ENCODE measurements around the gene PTGER2.

PTGER2 gene

GRCh38 chr14:52314595-52315354, 663 bp downstream of the PTGER2 start:
- no peak for DNase-seq (ENCODE audit: low read depth)
- peak overlapping the region; percentile 92 for H3K4me3 ChIP-seq (ENCODE audit: control insufficient read depth, low read depth, low read length)
- TF ChIP-seq, protein P1, sequence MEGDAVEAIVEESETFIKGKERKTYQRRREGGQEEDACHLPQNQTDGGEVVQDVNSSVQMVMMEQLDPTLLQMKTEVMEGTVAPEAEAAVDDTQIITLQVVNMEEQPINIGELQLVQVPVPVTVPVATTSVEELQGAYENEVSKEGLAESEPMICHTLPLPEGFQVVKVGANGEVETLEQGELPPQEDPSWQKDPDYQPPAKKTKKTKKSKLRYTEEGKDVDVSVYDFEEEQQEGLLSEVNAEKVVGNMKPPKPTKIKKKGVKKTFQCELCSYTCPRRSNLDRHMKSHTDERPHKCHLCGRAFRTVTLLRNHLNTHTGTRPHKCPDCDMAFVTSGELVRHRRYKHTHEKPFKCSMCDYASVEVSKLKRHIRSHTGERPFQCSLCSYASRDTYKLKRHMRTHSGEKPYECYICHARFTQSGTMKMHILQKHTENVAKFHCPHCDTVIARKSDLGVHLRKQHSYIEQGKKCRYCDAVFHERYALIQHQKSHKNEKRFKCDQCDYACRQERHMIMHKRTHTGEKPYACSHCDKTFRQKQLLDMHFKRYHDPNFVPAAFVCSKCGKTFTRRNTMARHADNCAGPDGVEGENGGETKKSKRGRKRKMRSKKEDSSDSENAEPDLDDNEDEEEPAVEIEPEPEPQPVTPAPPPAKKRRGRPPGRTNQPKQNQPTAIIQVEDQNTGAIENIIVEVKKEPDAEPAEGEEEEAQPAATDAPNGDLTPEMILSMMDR (conservative IDR thresholded peaks at IDR 0.05; ENCODE audit: control insufficient read depth, insufficient read depth, low read depth, low read length), result no peak

DNA sequence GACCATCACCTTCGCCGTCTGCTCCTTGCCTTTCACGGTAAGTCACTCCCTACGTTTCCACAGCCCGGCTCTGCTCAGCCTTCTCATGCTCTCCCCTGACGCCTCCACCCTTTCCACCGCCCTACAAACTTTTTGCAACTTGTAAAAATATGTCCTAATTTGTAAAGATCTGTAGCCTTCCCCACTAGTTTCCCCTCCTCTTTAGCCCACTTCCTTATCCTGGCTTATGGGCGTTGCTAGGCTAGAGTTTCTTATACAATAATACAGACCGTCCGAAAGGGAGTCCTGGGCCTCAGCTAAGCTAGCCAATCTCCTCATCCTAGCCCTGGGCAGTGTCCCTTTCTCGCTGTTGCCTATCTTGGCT, 1.2 kb downstream of the PTGER2 start:
- TF ChIP-seq, protein P1 (conservative IDR thresholded peaks at IDR 0.05; ENCODE audit: control insufficient read depth, insufficient read depth, low read depth, low read length), result no peak
- DNase-seq (ENCODE audit: low read depth), result peak; percentile 22
- peak overlapping the region; percentile 92 for H3K4me3 ChIP-seq (ENCODE audit: control insufficient read depth, low read depth, low read length)

DNA sequence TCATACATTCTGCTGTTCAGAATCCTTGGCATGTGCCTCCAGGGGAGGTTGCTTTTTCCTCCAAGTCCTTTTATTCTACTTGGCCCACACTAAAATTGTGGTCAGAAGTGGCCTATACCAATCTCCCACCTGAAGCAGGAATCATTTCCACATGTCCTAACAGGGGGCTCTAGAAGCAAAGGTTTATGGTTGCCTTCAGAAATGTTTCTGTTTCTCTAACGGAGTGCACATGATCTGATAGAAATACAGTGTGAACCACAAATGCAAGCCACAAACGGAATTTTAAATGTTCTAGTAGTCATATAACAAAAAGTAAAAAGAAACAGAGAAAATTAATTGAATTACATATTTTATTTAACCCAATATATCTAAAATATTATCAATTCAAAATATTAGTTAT, 4.0 kb downstream of the PTGER2 start:
- H3K4me3 ChIP-seq (ENCODE audit: control insufficient read depth, low read depth, low read length), result peak overlapping the region; percentile 92
- TF ChIP-seq, protein P1 (conservative IDR thresholded peaks at IDR 0.05; ENCODE audit: control insufficient read depth, insufficient read depth, low read depth, low read length), result no peak
- no peak for DNase-seq (ENCODE audit: low read depth)

- TF ChIP-seq, protein P1 (conservative IDR thresholded peaks at IDR 0.05; ENCODE audit: control insufficient read depth, insufficient read depth, low read depth, low read length), result no peak
- peak overlapping the region; percentile 92 for H3K4me3 ChIP-seq (ENCODE audit: control insufficient read depth, low read depth, low read length)
- peak; percentile 58 for DNase-seq (ENCODE audit: low read depth)
These were observed 4.9 kb downstream of the PTGER2 start for GRCh38 chr14:52318826-52319645.

GRCh38 chr14:52319919-52320318, 5.8 kb downstream of the PTGER2 start:
- no peak for DNase-seq (ENCODE audit: low read depth)
- TF ChIP-seq, protein P1 (conservative IDR thresholded peaks at IDR 0.05; ENCODE audit: control insufficient read depth, insufficient read depth, low read depth, low read length), result no peak
- H3K4me3 ChIP-seq (ENCODE audit: control insufficient read depth, low read depth, low read length), result no peak overlapping the region

GRCh38 chr14:52325126-52325525, 11.0 kb downstream of the PTGER2 start:
- no peak overlapping the region for H3K4me3 ChIP-seq (ENCODE audit: control insufficient read depth, low read depth, low read length)
- TF ChIP-seq, protein P1 (conservative IDR thresholded peaks at IDR 0.05; ENCODE audit: control insufficient read depth, insufficient read depth, low read depth, low read length), result no peak
- peak; percentile 43 for DNase-seq (ENCODE audit: low read depth)

Measured in fibroblast of mammary gland (primary cell).